CD4-positive, alpha-beta T cell treated with Interleukin-15 for 1 hour (primary cell): Measurements from ENCODE around the gene GALM.
"Not testable (repeated sequence)": the region's sequence is repeated elsewhere in the genome, so short reads cannot be mapped to it uniquely, and the experiment has no call there.

Source experiments
- DNase-seq: peaks from one replicate; pipeline ENCODE4 v3.0.0-alpha.2; 2020

Gene GALM

GRCh38 chr2:38683766-38684165, 17.9 kb downstream of the GALM start:
- DNase-seq = no peak

- DNase-seq = no peak
Observed at GRCh38 chr2:38685116-38685735, 19.3 kb downstream of the GALM start.

- DNase-seq = no peak
Observed at GRCh38 chr2:38690499-38691420, 24.8 kb downstream of the GALM start.

GRCh38 chr2:38691994-38692393, 26.1 kb downstream of the GALM start:
- no peak for DNase-seq

GRCh38 chr2:38692636-38693318, 26.9 kb downstream of the GALM start:
- no peak for DNase-seq

GRCh38 chr2:38697116-38697840, 31.4 kb downstream of the GALM start:
- peak; percentile 40 for DNase-seq

- DNase-seq = no peak
Observed at GRCh38 chr2:38698467-38699003, 32.6 kb downstream of the GALM start.

- no peak for DNase-seq
Observed at GRCh38 chr2:38700113-38700785, 34.3 kb downstream of the GALM start.

- no peak for DNase-seq
Observed at GRCh38 chr2:38700881-38701458, 35.1 kb downstream of the GALM start.

- DNase-seq = no peak
Observed at GRCh38 chr2:38701542-38701941, 35.6 kb downstream of the GALM start.

GRCh38 chr2:38702413-38702812, 36.5 kb downstream of the GALM start:
- DNase-seq = no peak

GRCh38 chr2:38703336-38703735, 37.4 kb downstream of the GALM start:
- DNase-seq = not testable (repeated sequence)

GRCh38 chr2:38704664-38705063, 38.8 kb downstream of the GALM start:
- no peak for DNase-seq

- DNase-seq = no peak
Observed at GRCh38 chr2:38706846-38707345, 41.0 kb downstream of the GALM start.

- DNase-seq = not testable (repeated sequence)
Observed at GRCh38 chr2:38708491-38708890, 42.6 kb downstream of the GALM start.

- DNase-seq = no peak
Observed at GRCh38 chr2:38708900-38709566, 43.1 kb downstream of the GALM start.

- no peak for DNase-seq
Observed at GRCh38 chr2:38709567-38710194, 43.8 kb downstream of the GALM start.

GRCh38 chr2:38711558-38711957, 45.6 kb downstream of the GALM start:
- no peak for DNase-seq

- no peak for DNase-seq
Observed at GRCh38 chr2:38712413-38712812, 46.5 kb downstream of the GALM start.

GRCh38 chr2:38712871-38713270, 47.0 kb downstream of the GALM start:
- DNase-seq = no peak
